Measurements from ENCODE around the gene ABTB2. TPM values are rescaled to one million over a fixed set of nuclear protein-coding genes. Genes with fewer than 3 reads are reported as not detected.

Gene ABTB2
- total and polyA plus RNA-seq, 7 donors, result 4.5 to 24.7 (median 18.5) TPM

GRCh38 chr11:34215806-34216453 lies 141.9 kb downstream of the ABTB2 start:
- TF ChIP-seq, protein P1, sequence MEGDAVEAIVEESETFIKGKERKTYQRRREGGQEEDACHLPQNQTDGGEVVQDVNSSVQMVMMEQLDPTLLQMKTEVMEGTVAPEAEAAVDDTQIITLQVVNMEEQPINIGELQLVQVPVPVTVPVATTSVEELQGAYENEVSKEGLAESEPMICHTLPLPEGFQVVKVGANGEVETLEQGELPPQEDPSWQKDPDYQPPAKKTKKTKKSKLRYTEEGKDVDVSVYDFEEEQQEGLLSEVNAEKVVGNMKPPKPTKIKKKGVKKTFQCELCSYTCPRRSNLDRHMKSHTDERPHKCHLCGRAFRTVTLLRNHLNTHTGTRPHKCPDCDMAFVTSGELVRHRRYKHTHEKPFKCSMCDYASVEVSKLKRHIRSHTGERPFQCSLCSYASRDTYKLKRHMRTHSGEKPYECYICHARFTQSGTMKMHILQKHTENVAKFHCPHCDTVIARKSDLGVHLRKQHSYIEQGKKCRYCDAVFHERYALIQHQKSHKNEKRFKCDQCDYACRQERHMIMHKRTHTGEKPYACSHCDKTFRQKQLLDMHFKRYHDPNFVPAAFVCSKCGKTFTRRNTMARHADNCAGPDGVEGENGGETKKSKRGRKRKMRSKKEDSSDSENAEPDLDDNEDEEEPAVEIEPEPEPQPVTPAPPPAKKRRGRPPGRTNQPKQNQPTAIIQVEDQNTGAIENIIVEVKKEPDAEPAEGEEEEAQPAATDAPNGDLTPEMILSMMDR (IDR thresholded peaks at IDR 0.05), result no peak
- no peak overlapping the region for H3K27ac ChIP-seq
- no peak for ATAC-seq
- 71 to 92% (median 88%) methylated on average over 1 of the region's 1 CpG for WGBS, 3 donors
- intact Hi-C loops (cut with DNase I), result no loop called here
- H3K27me3 ChIP-seq (ENCODE audit: insufficient read depth in 3 of 3, low read length in 2 of 3), result no peaks in the 10 kb centered on the region
- H3K4me3 ChIP-seq, result no peak overlapping the region
- H3K36me3 ChIP-seq (ENCODE audit: insufficient read depth in 1 of 2, low read depth in 1 of 2), result no peaks in the 10 kb centered on the region
- H3K4me1 ChIP-seq, result peaks cover 13% of the 10 kb centered on the region
- no peaks in the 10 kb centered on the region for H3K9me3 ChIP-seq
- DNase-seq, result no peak

DNA sequence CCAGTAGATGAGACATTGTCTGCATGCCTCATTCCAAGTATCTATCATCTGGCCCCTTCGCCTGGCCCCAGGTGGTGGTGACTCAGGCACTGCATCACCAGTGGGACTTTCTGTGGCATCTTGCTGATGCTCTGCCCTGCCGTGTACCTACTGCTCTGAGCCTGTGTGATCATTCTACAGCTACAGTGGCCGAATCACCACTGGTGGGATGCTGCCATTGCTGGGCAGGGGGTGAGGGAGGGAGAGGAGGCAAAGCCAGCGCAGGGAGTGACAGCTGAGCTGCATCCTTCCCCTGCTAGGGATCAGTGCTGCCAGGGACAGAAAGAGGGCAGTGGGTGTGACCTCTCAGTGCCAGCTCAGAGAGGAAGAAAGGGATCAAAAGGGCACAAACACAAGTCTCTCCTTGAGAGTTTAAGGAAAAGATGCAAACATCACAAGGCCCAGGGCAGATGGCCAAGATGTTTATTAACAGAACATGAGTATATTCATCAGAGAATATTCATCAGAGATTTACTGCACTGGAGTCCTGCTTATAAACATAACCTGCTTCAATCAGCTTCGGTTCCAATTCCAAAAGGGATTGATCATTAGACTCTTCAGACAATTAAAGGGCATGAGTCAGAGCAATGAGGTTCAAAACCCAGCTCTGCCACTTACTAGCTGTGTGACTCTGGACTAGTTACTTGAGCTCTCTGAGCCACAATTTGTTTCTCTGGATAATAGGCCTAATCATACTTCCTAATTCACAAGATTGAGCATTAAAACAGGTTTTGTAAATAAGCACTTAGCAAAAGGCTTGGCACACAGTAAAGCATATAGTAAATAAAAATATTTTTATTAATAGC lies 142.6 kb downstream of the ABTB2 start:
- no peaks in the 10 kb centered on the region for H3K27me3 ChIP-seq (ENCODE audit: insufficient read depth in 3 of 3, low read length in 2 of 3)
- TF ChIP-seq, protein P1 (IDR thresholded peaks at IDR 0.05), result no peak
- peaks cover 10% of the 10 kb centered on the region for H3K4me1 ChIP-seq
- H3K9me3 ChIP-seq, result no peaks in the 10 kb centered on the region
- 54 to 74% (median 66%) methylated on average over 5 of the region's 5 CpGs for WGBS, 3 donors
- H3K4me3 ChIP-seq, result no peak overlapping the region
- ATAC-seq (peak; percentile 53 to 73 (median 64)), DNase-seq (no peak)
- intact Hi-C loops (cut with DNase I), result no loop called here
- H3K36me3 ChIP-seq (ENCODE audit: insufficient read depth in 1 of 2, low read depth in 1 of 2), result no peaks in the 10 kb centered on the region
- no peak overlapping the region for H3K27ac ChIP-seq

DNA sequence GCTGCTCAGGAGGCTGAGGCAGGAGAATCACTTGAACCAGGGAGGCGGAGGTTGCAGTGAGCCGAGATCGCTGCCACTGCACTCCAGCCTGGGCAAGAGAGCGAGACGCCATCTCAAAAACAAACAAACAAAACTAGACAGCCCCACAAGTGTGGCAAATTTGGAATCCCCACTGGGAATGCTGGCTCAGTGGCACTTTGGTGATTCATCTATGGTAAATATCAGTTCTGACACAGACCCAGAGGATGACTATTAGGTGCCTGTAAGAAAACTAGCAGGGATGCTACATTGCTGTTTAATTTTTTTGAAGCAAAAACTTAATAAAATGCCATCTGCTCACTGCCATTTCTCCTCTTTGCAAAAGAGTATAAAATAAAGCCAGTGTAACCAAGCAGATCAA lies 144.4 kb downstream of the ABTB2 start:
- 76 to 84% (median 79%) methylated on average over 5 of the region's 5 CpGs for WGBS, 3 donors
- intact Hi-C loops (cut with DNase I), result no loop called here
- Histone ChIP-seq H3K4me3 (no peak overlapping the region), H3K27me3 (ENCODE audit: insufficient read depth in 3 of 3, low read length in 2 of 3) (no peaks in the 10 kb centered on the region), H3K36me3 (ENCODE audit: insufficient read depth in 1 of 2, low read depth in 1 of 2) (no peaks in the 10 kb centered on the region), H3K4me1 (peaks cover 7% of the 10 kb centered on the region), H3K27ac (no peak overlapping the region), H3K9me3 (no peaks in the 10 kb centered on the region)
- DNase-seq (no peak), ATAC-seq (no peak)
- TF ChIP-seq, protein P1 (IDR thresholded peaks at IDR 0.05), result no peak

- TF ChIP-seq, protein P1 (IDR thresholded peaks at IDR 0.05), result no peak
- Histone ChIP-seq H3K27ac (no peak overlapping the region), H3K4me3 (no peak overlapping the region), H3K36me3 (ENCODE audit: insufficient read depth in 1 of 2, low read depth in 1 of 2) (no peaks in the 10 kb centered on the region), H3K27me3 (ENCODE audit: insufficient read depth in 3 of 3, low read length in 2 of 3) (no peaks in the 10 kb centered on the region), H3K4me1 (peaks cover 7% of the 10 kb centered on the region), H3K9me3 (no peaks in the 10 kb centered on the region)
- DNase-seq (no peak), ATAC-seq (no peak)
- intact Hi-C loops (cut with DNase I), result no loop called here
- WGBS, 3 donors, result 76 to 79% (median 79%) methylated on average over 3 of the region's 3 CpGs
Observed at GRCh38 chr11:34212566-34212965, 145.2 kb downstream of the ABTB2 start.

Measured in psoas muscle (tissue), 8 donors.